Activated T-cell treated with anti-CD3 and anti-CD28 coated beads for 1 hour (primary cell): Measurements from ENCODE around the gene CNGA1.

Experiments
- DNase-seq: peaks from one replicate; pipeline ENCODE4 v3.0.0-alpha.2; 2020; ENCODE audit warnings: low read depth

The CNGA1 gene

DNA sequence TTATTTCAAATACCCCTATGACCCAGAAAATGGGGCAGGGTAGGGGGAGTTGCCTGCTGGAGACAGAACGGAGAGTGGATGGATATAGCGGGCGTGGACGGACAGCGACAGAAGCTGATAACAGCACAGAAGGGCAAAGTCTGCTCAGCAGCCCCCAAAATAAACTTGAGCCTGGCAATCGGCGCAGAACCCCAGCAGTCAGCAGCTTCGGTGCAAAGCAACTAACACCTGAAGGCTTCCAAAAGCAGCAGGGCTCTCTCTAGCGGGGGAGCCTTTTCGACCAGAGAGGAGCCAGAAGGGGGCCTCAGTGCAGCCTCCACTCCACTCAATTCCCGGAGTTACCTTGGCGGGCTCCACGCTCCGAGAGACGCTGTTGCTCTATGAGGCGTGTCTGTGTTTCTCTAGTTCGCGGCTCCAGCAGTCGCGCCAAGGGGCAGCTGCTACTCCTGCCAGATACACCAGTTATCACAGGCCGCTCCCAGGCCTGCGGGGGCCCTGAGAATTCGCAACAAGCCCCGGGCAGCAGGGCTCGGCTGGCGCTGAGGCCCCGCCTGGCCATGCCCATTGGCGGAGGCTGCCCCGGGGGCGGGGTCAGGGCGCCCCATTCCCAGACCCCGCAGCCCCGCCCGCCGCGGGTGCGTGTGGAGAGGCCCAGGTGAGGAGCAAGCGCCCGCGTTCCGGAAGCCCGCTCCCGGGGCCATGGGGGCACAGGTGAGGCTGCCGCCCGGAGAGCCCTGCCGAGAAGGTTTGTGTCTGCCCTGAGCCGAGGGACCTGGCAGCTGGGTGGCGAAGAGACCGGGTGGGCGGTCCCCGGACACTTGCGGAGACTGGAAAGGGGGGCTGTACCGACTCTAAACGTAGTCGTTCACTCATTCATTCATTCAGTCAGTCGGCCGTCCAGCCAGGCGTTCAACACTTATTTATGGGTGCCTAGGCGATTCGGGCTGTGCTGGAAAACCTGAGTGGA is at the start of gene CNGA1, which contains the start of gene NIPAL1:
Gene CNGA1 (minus strand): TSS at position 541 of the 967 bp plus-strand sequence. CDS start 63,992 bp downstream, outside the sequence.
Gene NIPAL1 (plus strand): TSS at position 632 of the 967 bp plus-strand sequence. CDS start 68 bp downstream, at position 700.
- DNase-seq, result peak; percentile 56

DNA sequence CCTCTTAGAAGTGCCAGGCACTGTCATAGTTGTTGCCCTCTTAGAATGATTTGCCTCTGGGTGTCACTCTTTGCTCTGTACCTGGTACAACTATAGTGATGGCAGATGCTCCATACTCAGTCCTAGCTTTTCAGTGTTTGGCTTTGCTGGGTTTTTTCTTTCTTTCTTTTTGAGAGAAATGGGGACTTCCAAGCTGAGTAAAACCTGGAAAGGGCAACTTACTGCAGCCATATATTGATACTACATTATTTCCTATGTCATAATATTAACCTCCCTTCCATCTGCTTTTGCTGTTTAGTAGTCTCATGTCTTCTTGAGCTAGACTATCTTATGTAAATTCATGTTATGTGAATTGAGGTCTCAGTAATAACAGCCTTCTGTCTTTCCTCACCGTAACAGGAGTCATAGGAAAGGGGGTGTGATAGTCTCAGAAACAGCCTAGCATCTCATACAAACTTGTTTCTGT is 49.1 kb upstream of the CNGA1 start:
- no peak for DNase-seq

DNA sequence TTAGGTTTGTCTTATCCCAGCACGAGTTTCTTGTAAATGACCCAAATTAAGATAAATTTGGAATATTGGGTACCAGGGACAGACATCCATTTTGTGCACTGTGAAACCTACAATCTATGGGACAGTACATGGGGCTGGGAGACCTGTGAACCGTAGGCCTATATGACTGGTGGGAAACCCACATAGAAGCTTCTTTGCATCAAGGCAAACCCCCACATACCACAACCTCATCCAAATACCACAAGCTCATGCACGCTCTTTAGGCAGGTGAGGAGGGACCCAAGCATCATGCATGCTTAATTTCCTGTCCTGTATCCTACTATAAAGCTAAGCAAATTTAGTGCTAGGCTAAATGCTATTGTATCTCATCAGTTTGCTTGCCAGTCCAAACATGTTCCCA is 47.9 kb upstream of the CNGA1 start:
- DNase-seq, result no peak

DNA sequence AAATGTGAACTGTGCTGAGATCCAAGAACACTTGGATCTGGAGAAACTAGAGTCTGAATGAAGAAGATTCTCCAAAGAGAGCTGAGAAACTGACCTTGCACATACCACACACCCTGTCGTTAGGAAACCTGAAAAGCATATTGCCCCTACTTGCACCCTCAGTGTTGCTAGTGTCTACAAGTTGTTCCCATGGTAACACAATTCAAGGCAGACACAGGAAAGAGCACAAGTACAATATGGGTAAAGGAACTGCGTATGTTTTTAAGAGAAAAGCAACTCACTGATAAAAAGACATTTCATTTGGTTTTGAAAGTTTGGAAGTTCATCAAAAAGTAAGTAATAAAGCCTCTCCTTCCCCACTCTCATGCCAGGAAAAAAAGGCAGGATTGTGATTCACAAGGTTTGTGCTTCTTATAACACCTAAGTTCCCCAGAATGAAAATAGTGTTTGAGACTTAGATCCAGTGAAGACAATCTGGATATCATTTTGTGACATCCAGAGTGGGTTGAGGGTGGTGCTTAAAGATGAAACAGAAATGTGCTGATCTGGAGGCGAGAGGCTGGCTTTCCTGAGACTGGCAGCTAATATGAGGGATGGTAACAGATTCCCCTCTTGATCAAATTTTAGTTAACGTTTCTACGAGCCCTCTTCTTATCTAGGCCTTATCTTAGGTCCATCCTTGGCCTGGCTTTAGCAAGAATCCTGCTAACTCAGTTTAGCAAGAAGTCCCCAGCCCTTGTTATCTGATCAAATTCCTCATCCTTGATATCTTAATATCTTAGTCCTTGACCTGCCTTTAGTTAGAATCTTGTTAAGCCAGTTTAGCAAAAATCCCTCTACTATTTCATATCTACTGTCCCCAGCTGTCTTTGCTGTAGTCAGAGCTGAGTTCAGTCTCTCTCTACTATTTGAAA is 42.4 kb upstream of the CNGA1 start:
- no peak for DNase-seq

- no peak for DNase-seq
These were observed 34.6 kb upstream of the CNGA1 start for GRCh38 chr4:48051078-48051477.

DNA sequence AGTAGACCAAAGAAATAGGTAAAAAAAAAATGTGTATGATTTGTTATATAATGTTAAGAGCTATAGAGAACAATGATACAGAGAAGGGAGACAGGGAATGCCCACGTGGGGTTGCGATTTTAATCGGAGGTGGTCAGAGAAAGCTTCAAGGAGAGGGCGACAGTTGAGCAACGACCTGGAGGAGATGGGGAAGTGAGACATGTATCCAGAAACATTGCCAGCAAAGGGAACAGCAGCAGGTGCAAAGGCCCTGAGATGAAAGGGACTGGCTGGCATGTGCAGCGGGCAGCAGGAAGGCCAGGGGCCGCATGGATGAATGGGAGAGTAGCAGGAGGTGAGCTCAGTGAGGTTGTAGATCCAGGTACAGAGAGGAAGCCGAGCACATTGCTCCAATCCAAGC is 33.0 kb upstream of the CNGA1 start:
- DNase-seq, result no peak

DNA sequence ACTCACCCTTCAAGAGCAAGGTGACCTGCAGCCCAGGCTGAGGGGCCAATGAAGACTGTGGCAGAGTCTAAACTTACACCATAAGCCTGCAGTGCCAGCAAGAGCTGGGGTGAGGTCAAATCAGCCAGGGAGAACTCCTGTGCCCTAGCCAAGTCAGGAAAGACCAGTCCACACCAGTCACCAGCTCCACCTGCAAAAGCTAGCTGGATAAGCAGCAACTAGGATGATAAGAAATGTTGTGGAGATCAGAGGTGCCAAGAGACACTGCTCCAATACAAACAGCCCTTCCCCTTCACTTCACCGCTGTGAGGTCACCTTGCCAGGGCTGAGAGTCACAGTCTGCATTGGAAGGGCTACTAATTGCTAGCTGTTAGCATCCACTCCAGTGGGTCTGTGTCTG is 31.4 kb upstream of the CNGA1 start:
- DNase-seq, result no peak

DNA sequence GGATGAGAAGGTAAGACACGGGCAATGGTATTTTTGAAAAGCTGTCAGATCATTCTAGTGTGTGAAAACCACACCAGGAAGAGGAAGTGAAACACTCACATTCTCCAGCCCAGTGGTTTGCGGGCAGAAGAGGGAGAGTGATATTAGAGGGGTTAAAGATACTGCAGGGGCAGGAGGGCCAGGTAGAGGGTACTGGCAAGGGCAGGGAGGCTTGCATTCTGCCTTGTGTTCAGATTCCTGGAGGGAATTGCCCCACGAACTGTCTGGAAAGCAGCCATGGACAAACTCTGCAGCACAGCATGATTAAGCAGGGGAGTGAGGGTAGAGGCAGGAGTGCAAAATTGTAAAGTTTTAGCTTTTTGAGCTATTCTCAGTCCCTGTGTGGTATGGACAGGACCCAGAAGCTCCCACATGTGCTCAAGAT is 31.0 kb upstream of the CNGA1 start:
- DNase-seq, result peak; percentile 37

DNA sequence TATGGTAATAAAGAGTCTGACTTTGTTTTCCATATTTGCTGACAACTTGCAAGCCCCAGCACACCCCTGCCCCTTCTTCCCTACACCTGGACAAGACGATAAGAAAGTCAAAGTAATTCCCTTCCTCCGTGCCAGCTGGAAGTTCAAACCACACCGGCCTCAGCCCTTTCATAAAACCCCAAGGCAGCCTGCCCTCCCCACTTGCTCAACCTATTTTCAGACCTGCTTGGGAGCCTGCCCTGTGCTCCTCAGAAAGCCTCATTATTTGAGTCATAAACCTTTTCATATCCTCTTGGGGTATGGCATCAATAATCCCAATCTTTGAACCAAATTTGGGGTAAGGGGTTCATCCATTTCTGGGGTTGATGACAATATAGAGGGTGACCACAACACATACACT is 29.6 kb upstream of the CNGA1 start:
- DNase-seq, result no peak

GRCh38 chr4:48044298-48044697 is 27.8 kb upstream of the CNGA1 start:
- no peak for DNase-seq

- no peak for DNase-seq
These were observed 27.0 kb upstream of the CNGA1 start for GRCh38 chr4:48043504-48043903.

- no peak for DNase-seq
These were observed 26.5 kb upstream of the CNGA1 start for GRCh38 chr4:48042979-48043461.

- no peak for DNase-seq
These were observed 25.2 kb upstream of the CNGA1 start for GRCh38 chr4:48041535-48042137.

DNA sequence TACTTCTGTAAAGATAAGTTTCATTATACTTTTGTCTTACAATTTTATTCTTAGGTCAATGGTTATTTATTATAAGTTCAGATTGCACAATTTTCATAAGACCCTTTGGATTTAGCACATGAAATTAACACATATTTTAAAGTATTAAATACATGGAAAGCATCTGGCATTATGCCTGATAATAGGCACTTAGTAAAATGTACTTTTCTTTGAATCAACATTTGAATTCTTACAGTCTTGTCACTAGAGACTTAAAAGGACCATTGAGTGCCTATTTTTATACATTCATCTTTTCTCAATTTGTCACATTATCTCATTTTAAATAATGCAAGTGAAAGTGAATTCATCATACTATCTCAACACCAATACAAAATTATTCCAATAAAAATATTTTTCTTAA is 23.1 kb upstream of the CNGA1 start:
- no peak for DNase-seq

GRCh38 chr4:48038666-48039065 is 22.2 kb upstream of the CNGA1 start:
- no peak for DNase-seq

- DNase-seq, result no peak
These were observed 20.6 kb upstream of the CNGA1 start for GRCh38 chr4:48037117-48037462.

DNA sequence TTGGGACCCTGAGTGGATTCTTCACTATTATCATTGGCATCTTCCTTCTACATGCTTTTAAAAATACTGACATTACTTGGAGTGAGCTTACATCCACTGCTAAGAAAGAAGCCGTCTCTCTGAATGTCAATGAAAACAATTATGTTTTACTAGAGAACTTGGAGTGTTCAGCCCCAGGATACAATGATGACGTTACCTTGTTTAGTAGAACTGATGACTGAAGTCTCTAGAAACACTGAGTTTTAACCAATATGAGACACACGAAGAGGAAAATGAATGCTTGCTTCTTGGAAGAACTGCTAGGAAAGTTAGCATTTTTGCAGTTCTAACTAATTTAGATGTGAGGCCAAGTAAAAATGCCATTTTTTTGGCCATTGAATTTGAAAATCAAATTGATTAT is 19.5 kb upstream of the CNGA1 start:
- DNase-seq, result no peak

GRCh38 chr4:48033825-48034413 is 17.4 kb upstream of the CNGA1 start:
- peak; percentile 50 for DNase-seq

DNA sequence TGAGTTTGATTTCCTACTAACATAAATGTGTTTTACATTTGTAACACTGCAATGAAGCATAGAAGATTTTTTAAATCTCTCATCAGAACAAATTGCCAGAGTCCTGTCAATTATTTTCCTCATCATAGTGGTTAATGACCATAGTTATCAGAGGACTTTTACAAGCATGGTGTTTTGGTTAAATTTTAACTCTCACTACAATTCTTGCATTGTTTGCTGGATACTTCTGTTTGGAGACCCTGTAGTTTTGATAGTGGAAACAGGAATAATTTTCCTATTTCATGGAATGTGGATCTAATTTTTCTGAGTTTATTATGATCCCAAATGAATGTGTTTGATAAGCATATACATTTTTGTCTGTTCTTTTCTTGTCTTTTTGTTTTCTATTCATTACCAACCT is 16.9 kb upstream of the CNGA1 start:
- DNase-seq, result no peak

DNA sequence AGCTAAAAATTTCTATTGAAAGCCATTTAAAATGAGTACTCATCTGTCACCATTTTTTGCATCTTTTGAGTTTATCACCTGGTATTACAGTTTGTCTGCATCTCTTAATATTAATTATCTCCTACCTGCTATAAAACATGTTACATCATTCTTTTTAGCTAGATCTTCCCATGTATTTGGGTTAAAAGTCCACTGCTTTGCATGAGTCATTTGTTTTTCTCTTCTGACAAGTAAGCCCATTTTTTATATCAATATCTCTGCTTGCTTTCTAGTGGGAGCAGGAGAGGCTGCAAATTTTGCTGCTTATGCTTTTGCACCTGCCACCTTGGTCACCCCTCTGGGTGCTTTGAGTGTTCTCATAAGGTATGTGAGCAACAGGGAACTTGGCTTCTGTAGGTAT is 16.2 kb upstream of the CNGA1 start:
- no peak for DNase-seq

DNA sequence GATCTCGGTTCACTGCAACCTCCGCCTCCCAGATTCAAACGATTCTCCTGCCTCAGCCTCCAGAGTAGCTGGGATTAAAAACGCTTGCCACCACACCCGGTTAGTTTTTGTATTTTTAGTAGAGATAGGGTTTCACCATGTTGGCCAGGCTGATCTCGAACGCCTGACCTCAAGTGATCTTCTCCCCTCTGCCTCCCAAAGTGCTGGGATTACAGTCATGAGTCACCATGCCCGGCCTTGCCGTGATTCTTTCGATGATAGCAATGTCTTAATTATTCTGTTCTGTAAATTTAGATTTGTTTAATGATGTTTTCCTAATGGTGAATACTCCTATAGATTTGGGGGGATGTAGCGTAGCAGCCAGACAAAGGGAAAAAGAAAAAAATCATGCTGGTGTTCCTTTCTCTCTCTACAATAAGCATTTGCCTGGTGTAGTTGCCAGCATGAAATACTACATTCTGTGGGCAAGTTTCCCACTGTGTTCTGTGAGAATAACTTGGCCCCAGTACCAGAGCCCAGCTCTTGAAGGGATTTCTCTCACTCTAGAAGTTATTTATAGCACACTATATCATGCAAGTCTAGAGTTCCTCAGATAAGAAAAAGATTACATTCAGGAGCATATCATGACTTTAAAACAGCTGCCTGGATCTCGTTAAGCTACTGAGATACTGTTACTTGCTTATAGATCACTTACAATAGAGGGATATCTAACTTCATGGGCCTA is 15.5 kb upstream of the CNGA1 start:
- DNase-seq, result no peak
